SK-N-SH treated with all-trans-retinoic acid at 6 μM for 48 hours (cell line): ENCODE results near the gene NHLRC2.

Source experiments
- SNAI2 ChIP-seq: fragments of 250-450 bp; sonication (Bioruptor Pico); IDR thresholded peaks from 2 replicates; pipeline ENCODE4 v1.5.0; 2020; ENCODE audit warnings: mild to moderate bottlenecking, moderate library complexity
- ZNF70 ChIP-seq: fragments of 450-650 bp; formaldehyde crosslinking; IDR thresholded peaks from 2 replicates; pipeline ENCODE4 v1.5.0; 2020; ENCODE audit warnings: mild to moderate bottlenecking, moderate library complexity
- ZNF8 ChIP-seq: fragments of 450-650 bp; formaldehyde crosslinking; IDR thresholded peaks from 2 replicates; pipeline ENCODE4 v1.5.0; 2020; ENCODE audit warnings: mild to moderate bottlenecking, moderate library complexity

GRCh38 chr10:113879691-113880090 lies 25.2 kb downstream of the NHLRC2 start:
- TF ChIP-seq ZNF70 (CRISPR knock-in tag) (no peak), ZNF8 (CRISPR knock-in tag) (no peak), SNAI2 (CRISPR knock-in tag) (no peak)
